EL (cell line): ENCODE measurements around the gene ALDH3B2.
"Not testable (repeated sequence)": the region's sequence is repeated elsewhere in the genome, so short reads cannot be mapped to it uniquely, and the experiment has no call there.

Experiments
- DNase-seq: peaks from one replicate; pipeline ENCODE4 v3.0.0-alpha.2; 2016

ALDH3B2 gene

GRCh38 chr11:67627812-67628624 lies 46.4 kb downstream of the ALDH3B2 start:
- no peak for DNase-seq

GRCh38 chr11:67627441-67627811 lies 47.0 kb downstream of the ALDH3B2 start:
- no peak for DNase-seq

- no peak for DNase-seq
Observed at GRCh38 chr11:67626970-67627369, 47.5 kb downstream of the ALDH3B2 start.

- DNase-seq, result not testable (repeated sequence)
Observed at GRCh38 chr11:67626131-67626833, 48.1 kb downstream of the ALDH3B2 start.

GRCh38 chr11:67623795-67624194 lies 50.6 kb downstream of the ALDH3B2 start:
- not testable (repeated sequence) for DNase-seq

GRCh38 chr11:67622905-67623304 lies 51.5 kb downstream of the ALDH3B2 start:
- DNase-seq, result not testable (repeated sequence)

GRCh38 chr11:67621928-67622327 lies 52.5 kb downstream of the ALDH3B2 start:
- DNase-seq, result not testable (repeated sequence)

GRCh38 chr11:67620621-67621020 lies 53.8 kb downstream of the ALDH3B2 start:
- DNase-seq, result not testable (repeated sequence)

GRCh38 chr11:67619683-67620618 lies 54.5 kb downstream of the ALDH3B2 start:
- not testable (repeated sequence) for DNase-seq

GRCh38 chr11:67618901-67619659 lies 55.3 kb downstream of the ALDH3B2 start:
- DNase-seq, result not testable (repeated sequence)

GRCh38 chr11:67617243-67617953 lies 57.0 kb downstream of the ALDH3B2 start:
- no peak for DNase-seq

- no peak for DNase-seq
Observed at GRCh38 chr11:67616431-67617242, 57.8 kb downstream of the ALDH3B2 start.

- DNase-seq, result no peak
Observed at GRCh38 chr11:67615728-67616430, 58.5 kb downstream of the ALDH3B2 start.

GRCh38 chr11:67614730-67615714 lies 59.4 kb downstream of the ALDH3B2 start:
- DNase-seq, result peak; percentile 33

GRCh38 chr11:67613960-67614715 lies 60.3 kb downstream of the ALDH3B2 start:
- peak; percentile 60 for DNase-seq

- no peak for DNase-seq
Observed at GRCh38 chr11:67613313-67613959, 61.0 kb downstream of the ALDH3B2 start.

- no peak for DNase-seq
Observed at GRCh38 chr11:67612751-67613150, 61.7 kb downstream of the ALDH3B2 start.
